Activated CD8-positive, alpha-beta T cell treated with anti-CD3 and anti-CD28 coated beads for 36 hours (primary cell): ENCODE measurements around the gene ALG6. TPM values are rescaled to one million over a fixed set of nuclear protein-coding genes. Genes with fewer than 3 reads are reported as not detected.

Experiments
- ATAC-seq: fragments of 200-7000 bp; cut with Tn5 transposase; one replicate; pipeline ENCODE4 v1.10.0; 2021; ENCODE audit warnings: mild to moderate bottlenecking, moderate library complexity
- CTCF ChIA-PET: fragments of 350-600 bp; sonication (Branson Sonifier 250); formaldehyde crosslinking; loops from one replicate; lab custom pipeline; 2021; ENCODE audit warnings: antibody characterized with exemption; lab: Charles Lee
- POLR2A ChIA-PET: fragments of 350-600 bp; sonication (Branson Sonifier 250); formaldehyde crosslinking; loops from one replicate; lab custom pipeline; 2021; ENCODE audit warnings: antibody characterized with exemption; lab: Charles Lee
- DNase-seq: peaks from one replicate; pipeline ENCODE4 v3.0.0-alpha.2; 2020
- H3K27ac Mint-ChIP-seq: one replicate; pipeline ENCODE4 v1.8.0; 2021; ENCODE audit warnings: mild to moderate bottlenecking, mixed read lengths
- H3K27me3 Mint-ChIP-seq: one replicate; pipeline ENCODE4 v1.8.0; 2021; ENCODE audit warnings: mixed read lengths
- H3K36me3 Mint-ChIP-seq: one replicate; pipeline ENCODE4 v1.8.0; 2021; ENCODE audit warnings: low read depth, mixed read lengths
- H3K4me1 Mint-ChIP-seq: one replicate; pipeline ENCODE4 v1.8.0; 2021; ENCODE audit warnings: low read depth, mixed read lengths
- H3K4me3 Mint-ChIP-seq: one replicate; pipeline ENCODE4 v1.8.0; 2021; ENCODE audit warnings: mild to moderate bottlenecking, moderate library complexity, mixed read lengths
- H3K9me3 Mint-ChIP-seq: one replicate; pipeline ENCODE4 v1.8.0; 2021; ENCODE audit warnings: mixed read lengths
- CTCF ChIP-seq: fragments of 200-600 bp; IDR thresholded peaks from one replicate; pipeline ENCODE4 v1.8.0; 2022; ENCODE audit warnings: antibody characterized with exemption, mild to moderate bottlenecking
- intact Hi-C: fragments of 100-400 bp; cut with micrococcal nuclease; formaldehyde crosslinking; loops from one replicate; pipeline ENCODE4 v1.10.0; 2022
- total RNA-seq, 2 experiments: library from RNA; stranded (reverse); gene quantifications; one replicate each; pipeline ENCODE4 v1.2.3, GENCODE V29; 2021

The ALG6 gene
- total RNA-seq, 2 experiments from 2014 or later, result 15.1 to 17.7 TPM

DNA sequence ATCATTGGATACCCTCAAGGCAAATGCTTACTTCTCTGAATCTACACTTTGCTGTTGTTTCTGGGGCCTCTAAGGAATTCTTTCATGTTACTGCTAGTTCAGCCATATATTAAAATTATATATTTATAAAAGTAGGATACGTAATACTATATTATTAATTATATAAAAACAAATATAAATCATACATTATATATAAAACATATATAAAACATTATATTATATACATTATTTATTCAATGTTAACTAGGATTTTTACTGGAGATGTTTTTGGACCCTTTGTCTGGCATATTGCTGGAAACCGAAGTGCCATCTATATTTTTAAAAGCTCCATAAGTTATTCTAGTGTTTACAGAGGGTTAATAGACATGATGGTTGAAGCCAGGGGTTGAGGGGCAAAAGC lies 12.2 kb downstream of the ALG6 start:
- CTCF ChIA-PET, result no interaction called here
- H3K27ac Mint-ChIP-seq, result no peak overlapping the region
- peaks cover 33% of the 10 kb centered on the region for H3K4me1 Mint-ChIP-seq
- intact Hi-C loops, result no loop called here
- POLR2A ChIA-PET, result interaction anchor here (0.5 kb wide), 1 partner anchor 101 kb away, joined by 4 read pairs; no protein-coding TSS in a partner anchor
- peaks cover 42% of the 10 kb centered on the region for H3K36me3 Mint-ChIP-seq
- no peaks in the 10 kb centered on the region for H3K27me3 Mint-ChIP-seq
- ATAC-seq (no peak), DNase-seq (no peak)
- peaks cover under 1% of the 10 kb centered on the region for H3K9me3 Mint-ChIP-seq
- no peak for TF ChIP-seq CTCF
- H3K4me3 Mint-ChIP-seq, result no peak overlapping the region

GRCh38 chr1:63381741-63382140 lies 14.3 kb downstream of the ALG6 start:
- ATAC-seq (no peak), DNase-seq (no peak)
- TF ChIP-seq CTCF, result no peak
- Mint-ChIP-seq H3K27ac (no peak overlapping the region), H3K4me3 (no peak overlapping the region), H3K27me3 (no peaks in the 10 kb centered on the region), H3K9me3 (peaks cover 4% of the 10 kb centered on the region), H3K36me3 (peaks cover 44% of the 10 kb centered on the region), H3K4me1 (peaks cover 44% of the 10 kb centered on the region)
- POLR2A ChIA-PET, result no interaction called here
- CTCF ChIA-PET, result no interaction called here
- intact Hi-C loops, result no loop called here

DNA sequence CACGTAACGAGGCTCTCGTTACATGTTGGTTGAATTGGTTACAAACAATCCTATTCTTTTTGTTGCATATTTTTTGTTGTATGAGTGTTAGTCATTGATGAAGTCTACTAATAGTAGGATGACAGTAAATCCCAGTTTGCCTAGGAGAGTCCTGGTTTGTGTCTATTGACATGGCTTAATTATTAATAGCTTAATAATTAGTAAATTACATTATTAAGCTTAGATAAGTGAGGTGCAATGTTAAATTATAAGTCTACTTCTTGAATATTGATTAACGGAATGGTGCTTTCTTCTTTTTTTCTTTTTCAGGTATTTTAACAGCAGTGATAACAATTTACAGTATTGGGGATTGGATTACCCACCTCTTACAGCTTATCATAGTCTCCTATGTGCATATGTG lies 34.5 kb downstream of the ALG6 start:
- ChIA-PET POLR2A (no interaction called here), CTCF (interaction anchor here (1.3 kb wide), 1 partner anchor 26 kb away, joined by 3 read pairs; no protein-coding TSS in a partner anchor)
- no peak overlapping the region for H3K4me3 Mint-ChIP-seq
- no peak for DNase-seq
- no peaks in the 10 kb centered on the region for H3K27me3 Mint-ChIP-seq
- peaks cover 25% of the 10 kb centered on the region for H3K36me3 Mint-ChIP-seq
- TF ChIP-seq CTCF, result no peak
- intact Hi-C loops, result no loop called here
- ATAC-seq, result no peak
- no peak overlapping the region for H3K27ac Mint-ChIP-seq
- H3K9me3 Mint-ChIP-seq, result no peaks in the 10 kb centered on the region
- peaks cover 3% of the 10 kb centered on the region for H3K4me1 Mint-ChIP-seq

GRCh38 chr1:63403386-63403785 lies 36.0 kb downstream of the ALG6 start:
- ChIA-PET CTCF (interaction anchor here (1.3 kb wide), 1 partner anchor 10 kb away, joined by 3 read pairs; no protein-coding TSS in a partner anchor), POLR2A (no interaction called here)
- DNase-seq, result no peak
- intact Hi-C loops, result no loop called here
- Mint-ChIP-seq H3K4me1 (peaks cover 3% of the 10 kb centered on the region), H3K9me3 (no peaks in the 10 kb centered on the region), H3K36me3 (peaks cover 25% of the 10 kb centered on the region), H3K4me3 (no peak overlapping the region), H3K27me3 (no peaks in the 10 kb centered on the region), H3K27ac (no peak overlapping the region)
- no peak for TF ChIP-seq CTCF
- ATAC-seq, result no peak

DNA sequence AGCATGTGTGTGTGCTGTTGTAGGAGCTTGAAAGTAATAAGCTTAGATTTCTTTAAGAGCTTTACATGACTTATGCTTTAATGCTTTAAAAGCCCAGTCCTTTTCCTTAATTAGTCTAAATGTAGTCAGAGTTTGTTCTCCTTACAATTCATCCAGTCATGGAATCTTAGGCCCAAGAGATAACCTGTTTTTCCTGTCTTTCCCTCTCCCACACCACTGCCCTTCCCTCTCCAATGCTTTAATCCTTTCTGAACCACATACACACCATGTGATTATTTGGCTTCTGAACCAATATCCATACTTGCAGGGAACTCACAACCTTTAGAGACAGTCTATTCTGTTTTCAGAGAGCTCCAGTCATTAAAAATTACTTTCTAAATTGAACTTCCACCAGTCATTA lies 37.6 kb downstream of the ALG6 start:
- Mint-ChIP-seq H3K27me3 (no peaks in the 10 kb centered on the region), H3K4me1 (peaks cover 3% of the 10 kb centered on the region), H3K36me3 (peaks cover 19% of the 10 kb centered on the region), H3K9me3 (no peaks in the 10 kb centered on the region), H3K4me3 (no peak overlapping the region), H3K27ac (no peak overlapping the region)
- intact Hi-C loops, result no loop called here
- DNase-seq (no peak), ATAC-seq (no peak)
- POLR2A ChIA-PET, result no interaction called here
- CTCF ChIA-PET, result no interaction called here
- TF ChIP-seq CTCF, result no peak
